ENCODE measurements around the gene MORF4L2. TPM values are rescaled to one million over a fixed set of nuclear protein-coding genes. Genes with fewer than 3 reads are reported as not detected.
"Not testable (repeated sequence)": the region's sequence is repeated elsewhere in the genome, so short reads cannot be mapped to it uniquely, and the experiment has no call there.

Gene MORF4L2
- total and polyA plus RNA-seq, 2 donors (not counting 3 experiments of a cell fraction or from before 2014, with no cell fraction given), result 331 to 414 TPM

DNA sequence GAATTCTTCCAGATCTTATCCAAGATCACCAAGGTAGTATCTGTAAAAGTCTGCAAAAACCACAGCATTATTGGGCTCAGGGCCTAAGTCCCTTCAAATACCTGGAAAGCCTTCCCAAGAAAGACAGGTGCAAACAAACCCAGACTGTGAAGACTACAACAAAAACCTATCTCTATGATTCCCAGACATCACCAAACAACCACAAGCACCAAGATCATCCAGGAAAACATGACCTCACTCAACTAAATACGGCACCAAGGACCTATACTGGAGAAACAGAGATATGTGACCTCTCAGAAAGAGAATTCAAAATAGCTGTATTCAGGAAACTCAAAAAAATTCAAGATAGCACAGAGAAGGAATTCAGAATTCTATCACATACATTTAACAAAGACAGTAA is 42.4 kb downstream of the MORF4L2 start:
- dilution Hi-C loops (cut with MboI; ENCODE audit: extremely low pct_ligation_motif_present, low sequenced_read_pairs), result no loop called here
- FAIRE-seq (no peak), DNase-seq (ENCODE audit: low read depth, low spot score) (no peak)
- BruUV-seq (replicated peaks), result no TSS peak
- ChIA-PET POLR2A (interaction anchor here (0.6 kb wide), 1 partner anchor 10 kb away, joined by 11 read pairs; no protein-coding TSS in a partner anchor), CTCF (no interaction called here)
- H4K20me1 ChIP-seq (replicated peaks; ENCODE audit: control insufficient read depth, extremely low read depth, insufficient read depth, low read length), result no peaks in the 10 kb centered on the region
- no peaks in the 10 kb centered on the region for H3K9me1 ChIP-seq (replicated peaks; ENCODE audit: control insufficient read depth, extremely low read depth, insufficient read depth, low read length)
- TF ChIP-seq FOS (IDR thresholded peaks at IDR 0.05; ENCODE audit: borderline replicate concordance, insufficient read depth, low read length), result no peak
- peaks cover 7% of the 10 kb centered on the region for H3K4me1 ChIP-seq (ENCODE audit: control insufficient read depth, extremely low read depth, insufficient read depth, low read length)
- intact Hi-C loops (cut with micrococcal nuclease), result no loop called here
- H3K36me3 ChIP-seq (ENCODE audit: control insufficient read depth in 2 of 2, extremely low read depth in 1 of 2, insufficient read depth in 2 of 2, low read length in 2 of 2), result no peaks in the 10 kb centered on the region
- no peaks in the 10 kb centered on the region for H3K27me3 ChIP-seq (ENCODE audit: control insufficient read depth in 2 of 2, insufficient read depth in 2 of 2, low read length in 2 of 2)
- no peak overlapping the region for H3K9ac ChIP-seq (replicated peaks; ENCODE audit: extremely low read depth, insufficient read depth, low read length)
- H3K27ac ChIP-seq (ENCODE audit: insufficient read depth, low read depth, low read length), result no peak overlapping the region
- no peaks in the 10 kb centered on the region for H3K9me3 ChIP-seq (replicated peaks; ENCODE audit: control insufficient read depth, insufficient read depth, low read length)
- H3K4me2 ChIP-seq (ENCODE audit: insufficient read depth, low read length), result no peak overlapping the region
- H3K4me3 ChIP-seq (replicated peaks in 1 of 3; ENCODE audit: insufficient read depth in 1 of 3, low read depth in 1 of 3, low read length in 3 of 3), result no peak overlapping the region
- H2AFZ ChIP-seq (ENCODE audit: low read depth, low read length), result no peak overlapping the region
- H3K79me2 ChIP-seq (ENCODE audit: control insufficient read depth, insufficient read depth, low read length), result no peaks in the 10 kb centered on the region

DNA sequence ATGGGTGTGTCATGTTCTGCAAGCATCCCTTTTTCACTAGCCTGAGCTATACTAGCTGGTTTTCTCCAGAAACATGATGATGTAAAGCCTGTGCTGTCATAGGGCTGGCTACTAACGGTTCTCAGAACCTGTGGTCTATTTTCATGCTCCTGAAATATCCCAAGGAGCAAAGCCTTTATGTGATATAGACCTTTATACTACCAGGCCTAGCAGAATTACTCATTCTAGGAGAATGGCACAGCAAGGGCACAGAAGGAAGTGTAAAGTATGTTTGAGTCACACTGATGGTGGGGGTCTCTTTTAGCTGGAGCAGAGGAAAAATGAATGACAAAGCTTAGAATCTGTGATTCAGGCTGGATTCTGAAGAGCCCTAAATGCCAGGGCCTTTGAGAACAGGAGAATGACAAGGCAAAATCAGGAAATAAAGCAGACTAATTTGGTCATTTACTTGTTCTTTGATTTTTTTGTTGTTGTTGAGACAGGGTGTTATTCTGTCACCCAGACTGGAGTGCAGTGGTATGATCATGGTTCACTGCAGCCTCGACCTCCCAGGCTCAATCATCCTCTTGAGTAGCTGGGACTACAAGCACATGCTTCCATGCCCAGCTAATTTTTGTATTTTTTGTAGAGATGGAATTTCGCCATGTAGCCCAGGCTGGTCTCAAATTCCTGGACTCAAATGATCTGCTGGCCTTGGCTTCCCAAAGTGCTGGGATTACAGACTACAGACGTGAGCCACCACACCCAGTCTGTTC is 45.9 kb downstream of the MORF4L2 start:
- Histone ChIP-seq H3K36me3 (ENCODE audit: control insufficient read depth in 2 of 2, extremely low read depth in 1 of 2, insufficient read depth in 2 of 2, low read length in 2 of 2) (no peaks in the 10 kb centered on the region), H2AFZ (ENCODE audit: low read depth, low read length) (peak overlapping the region; percentile 68), H3K4me3 (replicated peaks in 1 of 3; ENCODE audit: insufficient read depth in 1 of 3, low read depth in 1 of 3, low read length in 3 of 3) (no peak overlapping the region), H3K79me2 (ENCODE audit: control insufficient read depth, insufficient read depth, low read length) (no peaks in the 10 kb centered on the region), H3K27me3 (ENCODE audit: control insufficient read depth in 2 of 2, insufficient read depth in 2 of 2, low read length in 2 of 2) (no peaks in the 10 kb centered on the region), H3K9me1 (replicated peaks; ENCODE audit: control insufficient read depth, extremely low read depth, insufficient read depth, low read length) (no peaks in the 10 kb centered on the region), H3K4me1 (ENCODE audit: control insufficient read depth, extremely low read depth, insufficient read depth, low read length) (peaks cover 20% of the 10 kb centered on the region), H3K9me3 (replicated peaks; ENCODE audit: control insufficient read depth, insufficient read depth, low read length) (no peaks in the 10 kb centered on the region), H4K20me1 (replicated peaks; ENCODE audit: control insufficient read depth, extremely low read depth, insufficient read depth, low read length) (no peaks in the 10 kb centered on the region), H3K4me2 (ENCODE audit: insufficient read depth, low read length) (no peak overlapping the region), H3K9ac (replicated peaks; ENCODE audit: extremely low read depth, insufficient read depth, low read length) (no peak overlapping the region), H3K27ac (ENCODE audit: insufficient read depth, low read depth, low read length) (peak overlapping the region; percentile 48)
- peak; percentile 56 for TF ChIP-seq FOS (IDR thresholded peaks at IDR 0.05; ENCODE audit: borderline replicate concordance, insufficient read depth, low read length)
- TF ChIP-seq, protein P1, sequence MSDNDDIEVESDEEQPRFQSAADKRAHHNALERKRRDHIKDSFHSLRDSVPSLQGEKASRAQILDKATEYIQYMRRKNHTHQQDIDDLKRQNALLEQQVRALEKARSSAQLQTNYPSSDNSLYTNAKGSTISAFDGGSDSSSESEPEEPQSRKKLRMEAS (IDR thresholded peaks at IDR 0.05; ENCODE audit: insufficient read depth, insufficient read length), result no peak
- TF ChIP-seq, protein P2, sequence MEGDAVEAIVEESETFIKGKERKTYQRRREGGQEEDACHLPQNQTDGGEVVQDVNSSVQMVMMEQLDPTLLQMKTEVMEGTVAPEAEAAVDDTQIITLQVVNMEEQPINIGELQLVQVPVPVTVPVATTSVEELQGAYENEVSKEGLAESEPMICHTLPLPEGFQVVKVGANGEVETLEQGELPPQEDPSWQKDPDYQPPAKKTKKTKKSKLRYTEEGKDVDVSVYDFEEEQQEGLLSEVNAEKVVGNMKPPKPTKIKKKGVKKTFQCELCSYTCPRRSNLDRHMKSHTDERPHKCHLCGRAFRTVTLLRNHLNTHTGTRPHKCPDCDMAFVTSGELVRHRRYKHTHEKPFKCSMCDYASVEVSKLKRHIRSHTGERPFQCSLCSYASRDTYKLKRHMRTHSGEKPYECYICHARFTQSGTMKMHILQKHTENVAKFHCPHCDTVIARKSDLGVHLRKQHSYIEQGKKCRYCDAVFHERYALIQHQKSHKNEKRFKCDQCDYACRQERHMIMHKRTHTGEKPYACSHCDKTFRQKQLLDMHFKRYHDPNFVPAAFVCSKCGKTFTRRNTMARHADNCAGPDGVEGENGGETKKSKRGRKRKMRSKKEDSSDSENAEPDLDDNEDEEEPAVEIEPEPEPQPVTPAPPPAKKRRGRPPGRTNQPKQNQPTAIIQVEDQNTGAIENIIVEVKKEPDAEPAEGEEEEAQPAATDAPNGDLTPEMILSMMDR (IDR thresholded peaks at IDR 0.05; ENCODE audit: extremely low read depth in 1 of 2, insufficient read depth in 1 of 2, low read depth in 1 of 2, low read length in 2 of 2), result no peak
- ChIA-PET POLR2A (no interaction called here), CTCF (interaction anchor here (1.2 to 1.3 kb wide), 2 partner anchors 11 to 16 kb away, joined by 3 to 8 read pairs; partner anchors contain the start of gene TCEAL1)
- FAIRE-seq (peak; percentile 74), DNase-seq (ENCODE audit: low read depth, low spot score) (peak; percentile 10)
- no TSS peak for BruUV-seq (replicated peaks)
- dilution Hi-C loops (cut with MboI; ENCODE audit: extremely low pct_ligation_motif_present, low sequenced_read_pairs), result no loop called here
- intact Hi-C loops (cut with micrococcal nuclease), result no loop called here

DNA sequence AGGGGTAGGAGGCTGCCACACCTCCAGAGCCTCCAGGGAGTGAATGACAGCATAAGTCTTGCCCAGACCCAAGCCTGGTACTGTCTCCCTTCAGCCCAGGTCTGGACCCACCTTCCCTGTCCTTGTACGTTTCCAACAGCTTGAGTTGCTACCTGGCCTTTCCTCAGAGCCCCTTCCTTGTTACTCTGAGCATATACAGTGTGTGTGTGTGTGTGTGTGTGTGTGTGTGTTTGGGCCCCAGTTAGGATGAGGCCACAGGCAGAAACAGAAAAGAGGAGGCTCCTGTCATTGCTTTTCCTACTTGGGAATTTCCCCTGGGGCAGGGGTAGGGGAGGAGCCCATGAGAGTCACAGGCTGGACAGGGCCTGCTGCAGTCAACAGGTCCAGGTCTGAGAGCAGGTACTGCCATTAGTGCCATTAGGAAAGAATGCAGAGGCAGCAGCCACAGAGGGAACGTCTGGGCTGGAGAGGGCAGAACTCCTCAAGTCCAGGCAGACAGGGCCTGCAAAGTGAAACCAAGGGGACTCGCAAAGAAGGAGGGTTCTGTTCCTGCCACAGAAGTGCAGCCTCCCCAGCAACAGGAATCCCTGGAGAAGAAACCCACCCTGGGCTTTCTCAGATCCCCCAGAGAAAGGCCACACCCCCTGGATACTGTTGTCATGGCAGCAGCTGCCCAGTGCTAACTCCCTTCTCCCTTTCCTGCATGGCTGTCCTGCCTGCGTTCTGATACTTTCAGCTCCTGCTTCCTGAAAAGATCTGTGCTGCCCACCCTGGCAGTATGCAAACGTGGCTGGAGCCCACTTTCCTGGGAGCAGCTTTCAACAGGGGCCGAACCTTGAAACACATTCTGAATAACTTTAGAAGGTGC is 47.8 kb downstream of the MORF4L2 start:
- H3K4me2 ChIP-seq (ENCODE audit: insufficient read depth, low read length); H3K9ac ChIP-seq (replicated peaks; ENCODE audit: extremely low read depth, insufficient read depth, low read length); POLR2A ChIA-PET; intact Hi-C loops (cut with micrococcal nuclease); dilution Hi-C loops (cut with MboI; ENCODE audit: extremely low pct_ligation_motif_present, low sequenced_read_pairs); H4K20me1 ChIP-seq (replicated peaks; ENCODE audit: control insufficient read depth, extremely low read depth, insufficient read depth, low read length); H3K27me3 ChIP-seq (ENCODE audit: control insufficient read depth in 2 of 2, insufficient read depth in 2 of 2, low read length in 2 of 2); H3K4me3 ChIP-seq (replicated peaks in 1 of 3; ENCODE audit: insufficient read depth in 1 of 3, low read depth in 1 of 3, low read length in 3 of 3); H3K36me3 ChIP-seq (ENCODE audit: control insufficient read depth in 2 of 2, extremely low read depth in 1 of 2, insufficient read depth in 2 of 2, low read length in 2 of 2); H3K9me1 ChIP-seq (replicated peaks; ENCODE audit: control insufficient read depth, extremely low read depth, insufficient read depth, low read length); H3K9me3 ChIP-seq (replicated peaks; ENCODE audit: control insufficient read depth, insufficient read depth, low read length); BruUV-seq (replicated peaks); H3K79me2 ChIP-seq (ENCODE audit: control insufficient read depth, insufficient read depth, low read length): not testable (repeated sequence)
- DNase-seq (ENCODE audit: low read depth, low spot score), result peak; percentile 14
- peaks cover 20% of the 10 kb centered on the region for H3K4me1 ChIP-seq (ENCODE audit: control insufficient read depth, extremely low read depth, insufficient read depth, low read length)
- FAIRE-seq, result peak; percentile 47
- H3K27ac ChIP-seq (ENCODE audit: insufficient read depth, low read depth, low read length), result peak overlapping the region; percentile 18
- CTCF ChIA-PET, result interaction anchor here (0.7 to 1.8 kb wide), 3 partner anchors 9 to 47 kb away, joined by 3 to 15 read pairs (median 5); no protein-coding TSS in a partner anchor
- H2AFZ ChIP-seq (ENCODE audit: low read depth, low read length), result peak overlapping the region; percentile 70

Measured in endothelial cell of umbilical vein (primary cell).